Right ventricle myocardium superior (tissue), 1 donor: ENCODE data around the gene S100A3. TPM values are rescaled to one million over a fixed set of nuclear protein-coding genes. Genes with fewer than 3 reads are reported as not detected.

Experiments
- ATAC-seq: fragments of 200-7000 bp; cut with Tn5 transposase; one replicate; pipeline ENCODE4 v1.9.1; 2020; ENCODE audit warnings: mild to moderate bottlenecking; ENCODE audit not compliant: poor library complexity
- DNase-seq: peaks from one replicate; pipeline ENCODE4 v3.0.0-alpha.2; 2020
- intact Hi-C: fragments of 100-400 bp; cut with DNase I; formaldehyde crosslinking; loops from one replicate; pipeline ENCODE4 v1.11.2; 2022
- total RNA-seq: library from RNA; stranded (reverse); fragmentation: NEBNext Ultra II Directional; extraction: Animal tissue kit (Norgen Biotek cat#: 25700); gene quantifications from one replicate; pipeline ENCODE4 v1.2.1, GENCODE V29; 2021
- donor health status: DM: no; HTN: yes; CAD: no; lungs with severe emphysema.

S100A3 gene
- total RNA-seq, 1 donor from 2014 or later = 0.70 TPM

- no peak for DNase-seq
- ATAC-seq = no peak
- intact Hi-C loops = no loop called here
Observed at GRCh38 chr1:153553830-153554541, 4.9 kb upstream of the S100A3 start.

- ATAC-seq (no peak), DNase-seq (no peak)
- intact Hi-C loops = no loop called here
Observed at GRCh38 chr1:153553096-153553495, 4.0 kb upstream of the S100A3 start.

GRCh38 chr1:153552335-153552734, 3.3 kb upstream of the S100A3 start:
- intact Hi-C loops = no loop called here

GRCh38 chr1:153550827-153551500, 1.9 kb upstream of the S100A3 start:
- no peak for DNase-seq

More at GRCh38 chr1:153552335-153552734, 3.3 kb upstream of the S100A3 start:
- DNase-seq (no peak), ATAC-seq (no peak)

GRCh38 chr1:153550398-153550758, 1.3 kb upstream of the S100A3 start:
- DNase-seq (no peak), ATAC-seq (no peak)
- intact Hi-C loops = no loop called here

More at GRCh38 chr1:153550827-153551500, 1.9 kb upstream of the S100A3 start:
- intact Hi-C loops = no loop called here
- ATAC-seq = no peak

GRCh38 chr1:153549741-153550397, 811 bp upstream of the S100A3 start:
- DNase-seq (no peak), ATAC-seq (no peak)
- intact Hi-C loops = no loop called here

GRCh38 chr1:153547560-153548551, 1.2 kb downstream of the S100A3 start:
- DNase-seq = no peak
- ATAC-seq = no peak
- intact Hi-C loops = no loop called here

- no peak for DNase-seq
- intact Hi-C loops = no loop called here
Observed at GRCh38 chr1:153546796-153547559, 2.1 kb downstream of the S100A3 start.

GRCh38 chr1:153546371-153546770, 2.7 kb downstream of the S100A3 start:
- ATAC-seq (no peak), DNase-seq (no peak)
- intact Hi-C loops = no loop called here

More at GRCh38 chr1:153546796-153547559, 2.1 kb downstream of the S100A3 start:
- no peak for ATAC-seq

- peak; percentile 88 for ATAC-seq
Observed at GRCh38 chr1:153545067-153546055, 3.7 kb downstream of the S100A3 start, which contains the start of gene S100A4. Gene S100A4, minus strand, starts transcription at chr1:153545806. Its CDS starts 1,012 bp downstream, at chr1:153544794.

GRCh38 chr1:153544453-153545066, 4.5 kb downstream of the S100A3 start:
- ATAC-seq = no peak

More at GRCh38 chr1:153545067-153546055, 3.7 kb downstream of the S100A3 start, which contains the start of gene S100A4:
- intact Hi-C loops = no loop called here
- peak; percentile 95 for DNase-seq

GRCh38 chr1:153543736-153544135, 5.3 kb downstream of the S100A3 start:
- DNase-seq = no peak
- intact Hi-C loops = no loop called here
- ATAC-seq = no peak

More at GRCh38 chr1:153544453-153545066, 4.5 kb downstream of the S100A3 start:
- intact Hi-C loops = no loop called here
- DNase-seq = no peak

GRCh38 chr1:153542956-153543711, 5.9 kb downstream of the S100A3 start:
- DNase-seq (no peak), ATAC-seq (no peak)
- intact Hi-C loops = no loop called here

GRCh38 chr1:153541641-153542590, 7.1 kb downstream of the S100A3 start:
- intact Hi-C loops = no loop called here

More at GRCh38 chr1:153541641-153542590, 7.1 kb downstream of the S100A3 start:
- no peak for ATAC-seq
- no peak for DNase-seq
